Peyer's patch (tissue), 4 donors: ENCODE data around the gene SEMA3A.

ENCODE experiments used
- POLR2A ChIP-seq, 2 donors: fragments of 450-650 bp; IDR thresholded peaks; one replicate each; pipeline ENCODE4 v1.5.1; 2017; ENCODE audit warnings: antibody characterized with exemption in 2 of 2, mild to moderate bottlenecking in 2 of 2, moderate library complexity in 2 of 2
- TF ChIP-seq, protein P1 (sequence below), 6 experiments: fragments of 450-650 bp in 4 of 6; fragments of 200-600 bp in 2 of 6; sonication (generic) in 1 of 6; IDR thresholded peaks; one replicate each; pipeline ENCODE4 v1.5.1; 2017 to 2019; ENCODE audit warnings: antibody characterized with exemption in 6 of 6, mild to moderate bottlenecking in 3 of 6, moderate library complexity in 1 of 6

DNA sequence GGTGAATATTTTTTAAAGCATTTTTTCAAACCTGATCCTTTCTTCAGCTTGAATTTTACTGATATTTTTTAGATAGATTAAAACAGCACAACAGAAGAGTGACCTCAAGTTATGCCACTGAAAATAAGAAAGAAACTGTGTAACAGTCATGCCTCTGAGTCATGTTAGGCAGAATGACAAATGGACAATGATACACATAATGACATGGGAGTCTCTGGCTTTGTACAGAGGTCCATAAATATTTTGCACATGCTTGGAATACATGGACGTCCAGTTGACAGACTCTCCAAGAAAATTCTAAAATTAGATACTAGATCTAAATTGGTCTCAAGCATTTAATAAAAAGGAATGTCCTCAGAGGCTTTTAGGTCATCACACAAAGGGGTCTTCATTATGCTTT, 21.9 kb upstream of the SEMA3A start:
- TF ChIP-seq, protein P1, sequence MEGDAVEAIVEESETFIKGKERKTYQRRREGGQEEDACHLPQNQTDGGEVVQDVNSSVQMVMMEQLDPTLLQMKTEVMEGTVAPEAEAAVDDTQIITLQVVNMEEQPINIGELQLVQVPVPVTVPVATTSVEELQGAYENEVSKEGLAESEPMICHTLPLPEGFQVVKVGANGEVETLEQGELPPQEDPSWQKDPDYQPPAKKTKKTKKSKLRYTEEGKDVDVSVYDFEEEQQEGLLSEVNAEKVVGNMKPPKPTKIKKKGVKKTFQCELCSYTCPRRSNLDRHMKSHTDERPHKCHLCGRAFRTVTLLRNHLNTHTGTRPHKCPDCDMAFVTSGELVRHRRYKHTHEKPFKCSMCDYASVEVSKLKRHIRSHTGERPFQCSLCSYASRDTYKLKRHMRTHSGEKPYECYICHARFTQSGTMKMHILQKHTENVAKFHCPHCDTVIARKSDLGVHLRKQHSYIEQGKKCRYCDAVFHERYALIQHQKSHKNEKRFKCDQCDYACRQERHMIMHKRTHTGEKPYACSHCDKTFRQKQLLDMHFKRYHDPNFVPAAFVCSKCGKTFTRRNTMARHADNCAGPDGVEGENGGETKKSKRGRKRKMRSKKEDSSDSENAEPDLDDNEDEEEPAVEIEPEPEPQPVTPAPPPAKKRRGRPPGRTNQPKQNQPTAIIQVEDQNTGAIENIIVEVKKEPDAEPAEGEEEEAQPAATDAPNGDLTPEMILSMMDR (IDR thresholded peaks at IDR 0.05) = no peak
- TF ChIP-seq POLR2A (IDR thresholded peaks at IDR 0.05) = no peak
